Measurements from ENCODE around the gene LRRC75A.
A peak's percentile ranks its signal among the peaks of the same experiment; 100 is the strongest.
"Not testable (repeated sequence)": the region's sequence is repeated elsewhere in the genome, so short reads cannot be mapped to it uniquely, and the experiment has no call there.

Gene LRRC75A

DNA sequence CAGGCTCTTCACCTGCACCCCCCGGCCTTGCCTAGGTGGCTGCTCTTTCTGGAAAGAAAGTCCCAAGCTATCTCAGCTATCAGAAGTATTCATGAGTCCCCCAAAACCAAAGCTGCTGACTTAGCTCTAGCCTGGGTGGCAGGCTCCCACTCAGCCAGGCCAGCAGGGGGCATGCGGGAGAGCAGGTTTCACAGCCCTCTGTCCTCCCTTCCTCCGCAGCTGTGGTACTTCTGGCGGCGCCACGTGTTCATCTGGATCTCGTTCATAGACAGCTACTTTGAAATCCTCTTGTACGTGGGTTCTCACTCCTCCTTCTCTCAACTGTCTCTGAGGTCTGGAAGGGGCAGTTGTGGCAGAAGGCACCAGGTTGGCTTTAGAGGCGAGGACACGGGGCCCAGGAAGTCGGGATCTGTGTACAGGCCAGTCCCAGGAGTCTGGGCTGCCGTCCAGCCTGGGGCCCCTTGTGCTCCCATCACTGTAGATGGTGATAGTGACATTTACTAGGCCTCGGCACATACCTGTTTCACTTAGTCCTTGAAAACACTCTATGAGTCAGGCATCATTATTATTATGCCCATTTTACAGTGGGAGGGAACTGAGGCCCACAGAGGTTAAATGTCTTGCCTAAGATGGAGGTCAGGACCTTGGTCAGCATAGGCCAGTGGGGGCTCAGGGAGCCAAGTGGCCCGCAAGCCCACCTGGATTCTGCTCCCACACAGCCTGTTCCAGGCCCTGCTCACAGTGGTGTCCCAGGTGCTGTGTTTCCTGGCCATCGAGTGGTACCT, 63.7 kb downstream of the LRRC75A start:
- no peak for DNase-seq

DNA sequence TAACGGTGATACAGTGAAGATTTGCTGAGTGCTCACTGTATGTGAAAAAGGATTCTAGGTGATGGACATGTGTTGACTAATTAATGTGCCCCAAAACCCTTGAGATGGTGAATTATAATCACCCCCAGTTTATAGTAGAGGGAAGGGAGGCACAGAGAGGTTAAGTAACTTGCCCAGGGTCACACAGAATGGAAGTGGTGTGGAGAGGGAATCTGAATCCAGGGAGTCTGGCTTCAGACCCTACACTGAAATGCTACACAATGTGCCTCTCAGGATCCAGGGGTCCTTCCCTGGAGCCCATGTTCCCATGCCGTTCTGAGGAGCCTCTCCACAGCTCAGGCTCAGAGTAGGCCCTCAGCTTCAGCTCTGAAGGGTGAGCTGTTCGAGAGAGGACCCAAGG, 65.0 kb downstream of the LRRC75A start:
- DNase-seq: no peak

DNA sequence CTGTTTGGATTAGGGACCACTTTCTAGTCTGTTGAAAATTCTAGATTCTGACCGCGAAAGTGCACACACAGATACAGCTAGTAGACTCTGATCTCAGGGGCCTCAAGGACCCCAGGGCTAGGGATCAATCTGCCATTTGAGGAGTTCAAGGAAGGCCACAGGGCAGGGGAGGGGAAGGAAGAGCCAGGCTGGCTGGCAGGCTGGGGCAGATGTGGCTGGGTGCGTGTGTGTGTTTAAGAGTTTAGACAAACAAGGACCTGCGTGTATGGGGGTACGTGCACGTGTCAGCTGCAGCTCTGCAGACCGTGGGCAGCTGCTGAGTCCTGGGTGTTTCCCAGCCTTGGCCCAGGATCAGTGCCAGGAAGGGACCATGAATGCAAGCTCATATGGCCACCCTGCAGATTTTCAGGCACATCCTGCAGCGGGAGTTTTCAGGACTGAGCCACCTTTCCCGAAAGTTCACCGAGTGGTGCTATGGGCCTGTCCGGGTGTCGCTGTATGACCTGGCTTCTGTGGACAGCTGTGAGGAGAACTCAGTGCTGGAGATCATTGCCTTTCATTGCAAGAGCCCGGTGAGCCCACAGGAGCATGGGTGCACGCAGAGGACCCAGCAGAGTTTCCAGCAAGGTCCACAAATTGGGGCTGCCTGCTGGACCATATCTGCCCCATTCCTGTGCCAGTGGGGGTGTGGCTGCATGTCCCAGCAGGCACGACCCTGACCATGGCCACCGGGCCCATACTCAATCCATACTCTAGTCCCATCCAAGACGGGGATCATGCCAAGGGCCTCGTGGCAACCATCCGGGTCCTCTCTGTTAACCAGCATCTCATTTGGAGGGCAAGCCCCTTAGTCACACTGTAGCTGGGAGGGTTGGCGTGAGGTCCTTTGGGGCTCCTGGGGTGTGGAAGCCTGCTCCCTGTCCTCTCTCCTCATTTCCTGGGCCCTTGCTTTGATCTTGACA, 66.0 kb downstream of the LRRC75A start:
- no peak for DNase-seq

DNA sequence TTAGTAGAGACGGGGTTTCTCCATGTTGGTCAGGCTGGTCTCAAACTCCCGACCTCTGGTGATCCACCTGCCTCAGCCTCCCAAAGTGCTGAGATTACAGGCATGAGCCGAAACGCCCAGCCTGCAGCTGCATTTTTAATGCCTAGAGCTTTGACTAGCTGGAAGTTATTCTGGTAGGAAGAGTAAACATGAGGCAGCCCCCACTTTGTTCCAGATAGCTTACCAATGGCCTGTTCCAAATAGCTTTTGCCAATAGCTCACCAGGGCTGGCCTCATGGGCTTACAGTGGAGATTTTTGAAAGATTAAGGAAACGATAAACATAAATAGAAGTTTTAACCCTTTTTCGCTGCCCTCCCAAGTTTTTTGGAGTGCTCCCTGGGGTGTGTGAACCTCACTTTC, 66.8 kb downstream of the LRRC75A start:
- DNase-seq: no peak

DNA sequence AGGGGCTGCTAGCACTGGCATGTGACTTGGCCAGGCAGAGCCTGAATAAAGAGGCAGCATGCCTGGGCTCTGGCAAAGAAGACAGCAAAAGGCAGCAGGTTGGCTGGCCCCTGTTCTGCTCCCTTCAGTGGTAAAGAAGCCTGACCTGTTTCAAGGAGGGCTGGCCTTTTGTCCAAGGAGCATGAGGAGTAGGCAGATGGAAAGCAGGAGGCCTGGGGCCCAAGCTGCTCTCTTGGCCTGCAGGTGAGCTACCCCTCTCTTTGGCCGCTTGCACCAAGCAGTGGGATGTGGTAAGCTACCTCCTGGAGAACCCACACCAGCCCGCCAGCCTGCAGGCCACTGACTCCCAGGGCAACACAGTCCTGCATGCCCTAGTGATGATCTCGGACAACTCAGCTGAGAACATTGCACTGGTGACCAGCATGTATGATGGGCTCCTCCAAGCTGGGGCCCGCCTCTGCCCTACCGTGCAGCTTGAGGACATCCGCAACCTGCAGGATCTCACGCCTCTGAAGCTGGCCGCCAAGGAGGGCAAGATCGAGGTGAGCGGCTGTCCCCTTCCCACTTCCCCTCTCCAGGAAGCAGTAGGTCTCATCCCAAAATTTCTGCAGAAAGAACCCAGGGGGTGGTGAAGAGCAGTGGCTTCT, 68.6 kb downstream of the LRRC75A start:
- no peak for DNase-seq

DNA sequence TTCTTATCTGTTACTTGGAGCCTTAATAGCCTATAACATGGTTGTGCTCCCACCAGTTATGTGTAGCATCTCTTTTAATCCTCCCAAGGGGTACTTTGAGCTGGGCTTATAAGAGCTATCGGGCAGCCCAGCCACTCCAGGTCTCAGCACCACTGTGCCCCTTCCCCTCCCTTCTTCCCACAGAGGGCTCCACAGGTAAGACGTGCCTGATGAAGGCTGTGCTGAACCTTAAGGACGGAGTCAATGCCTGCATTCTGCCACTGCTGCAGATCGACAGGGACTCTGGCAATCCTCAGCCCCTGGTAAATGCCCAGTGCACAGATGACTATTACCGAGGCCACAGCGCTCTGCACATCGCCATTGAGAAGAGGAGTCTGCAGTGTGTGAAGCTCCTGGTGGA, 69.6 kb downstream of the LRRC75A start:
- no peak for DNase-seq

GRCh38 chr17:16419929-16420271, 72.1 kb downstream of the LRRC75A start:
- DNase-seq: no peak

GRCh38 chr17:16419074-16419928, 72.7 kb downstream of the LRRC75A start:
- DNase-seq: no peak

DNA sequence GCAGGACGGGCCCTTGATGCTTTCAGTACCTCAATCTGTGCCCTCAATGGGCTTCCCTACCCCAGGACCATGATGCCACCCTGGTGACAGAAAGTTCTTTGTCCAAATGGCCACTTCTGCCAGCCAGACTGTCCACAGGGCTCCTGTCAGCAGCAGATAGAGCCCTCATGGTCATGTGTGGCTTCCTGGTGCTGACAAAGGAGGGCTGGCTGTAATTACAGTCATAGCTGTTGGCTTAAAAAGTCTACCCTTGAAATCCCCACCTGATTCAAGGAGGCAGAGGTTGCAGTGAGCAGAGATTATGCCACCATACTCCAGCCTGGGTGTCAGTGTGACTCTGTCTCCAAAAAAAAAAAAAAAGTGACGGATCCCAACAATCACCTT, 73.3 kb downstream of the LRRC75A start:
- DNase-seq: no peak

DNA sequence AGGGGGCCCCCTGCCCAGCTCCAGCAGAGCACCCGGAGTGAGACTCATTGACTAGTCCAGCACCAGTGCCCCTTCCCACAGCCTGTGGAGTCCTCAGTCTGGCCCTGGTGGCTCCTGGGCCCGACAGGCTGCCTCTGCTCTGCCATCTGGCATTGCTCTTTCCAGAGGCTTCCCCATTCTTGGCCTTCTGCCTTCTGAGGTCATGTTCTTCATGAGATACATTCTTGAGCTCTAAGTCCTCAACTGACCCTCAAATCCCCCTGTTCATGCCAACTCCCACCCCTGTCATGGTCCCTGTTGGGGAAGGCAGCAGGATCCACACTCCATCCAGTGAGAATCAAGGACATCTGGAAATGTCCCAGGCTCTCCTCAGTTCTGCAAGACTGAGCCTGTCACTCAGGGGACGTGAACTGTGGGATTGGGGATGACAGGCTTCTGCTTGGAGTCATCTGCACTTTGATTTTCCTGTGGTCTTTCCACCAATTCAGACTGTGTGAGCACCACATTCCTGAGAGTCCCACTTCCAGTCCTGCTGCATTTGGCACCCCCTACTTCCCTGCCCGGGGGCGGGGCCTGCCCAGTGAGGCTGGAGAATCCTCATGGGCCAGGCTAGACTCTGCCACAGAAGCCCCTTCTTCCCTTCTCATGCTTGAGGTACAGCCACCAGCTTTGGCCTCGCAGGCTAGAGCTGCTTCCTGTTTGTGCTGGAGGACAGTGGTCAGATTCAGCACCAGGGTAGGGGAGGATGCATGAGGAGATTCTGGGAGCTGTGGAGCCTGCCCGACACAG, 73.9 kb downstream of the LRRC75A start:
- DNase-seq: no peak

DNA sequence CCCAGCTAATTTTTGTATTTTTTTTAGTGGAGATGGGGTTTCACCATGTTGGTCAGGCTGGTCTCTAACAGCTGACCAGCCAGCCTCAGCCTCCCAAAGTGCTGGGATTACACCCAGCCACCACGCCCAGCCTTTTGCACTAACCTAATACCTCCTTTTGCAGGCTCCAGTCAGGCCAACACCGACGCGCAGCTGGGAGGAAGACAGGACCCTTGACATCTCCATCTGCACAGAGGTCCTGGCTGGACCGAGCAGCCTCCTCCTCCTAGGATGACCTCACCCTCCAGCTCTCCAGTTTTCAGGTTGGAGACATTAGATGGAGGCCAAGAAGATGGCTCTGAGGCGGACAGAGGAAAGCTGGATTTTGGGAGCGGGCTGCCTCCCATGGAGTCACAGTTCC, 74.6 kb downstream of the LRRC75A start:
- DNase-seq: no peak

DNA sequence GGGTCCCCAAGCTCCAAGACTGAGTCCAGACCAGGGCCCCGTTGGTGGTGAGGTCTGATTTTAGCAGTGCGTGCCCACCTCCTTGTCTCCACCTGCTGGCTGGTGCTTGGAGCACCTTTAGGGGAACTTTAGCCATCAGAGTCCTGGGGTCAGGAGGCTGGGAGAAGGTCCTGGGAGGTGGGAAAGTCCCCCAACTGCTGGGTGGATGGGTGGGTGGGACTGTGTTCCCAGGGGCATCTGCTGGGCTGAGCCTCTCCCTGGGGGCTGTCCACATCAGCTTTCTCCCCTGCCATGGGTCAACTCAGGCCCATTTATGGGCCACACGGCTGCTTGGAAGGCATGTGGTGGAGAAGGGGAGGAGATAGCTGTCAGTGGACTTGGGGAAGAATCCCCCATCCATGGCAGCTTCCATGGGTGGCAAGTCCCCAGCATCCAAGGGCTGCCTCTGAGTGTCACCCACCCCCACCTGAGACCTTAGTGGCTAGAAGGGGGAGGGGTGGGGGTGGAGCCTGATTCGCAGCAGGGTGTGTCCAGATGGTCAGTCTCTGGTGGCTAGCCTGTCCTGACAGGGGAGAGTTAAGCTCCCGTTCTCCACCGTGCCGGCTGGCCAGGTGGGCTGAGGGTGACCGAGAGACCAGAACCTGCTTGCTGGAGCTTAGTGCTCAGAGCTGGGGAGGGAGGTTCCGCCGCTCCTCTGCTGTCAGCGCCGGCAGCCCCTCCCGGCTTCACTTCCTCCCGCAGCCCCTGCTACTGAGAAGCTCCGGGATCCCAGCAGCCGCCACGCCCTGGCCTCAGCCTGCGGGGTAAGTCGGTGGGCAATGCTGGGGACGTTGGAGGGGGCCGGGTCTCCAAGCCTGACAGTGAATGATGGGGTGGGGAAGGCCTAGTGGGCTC, 76.7 kb downstream of the LRRC75A start, which contains the start of gene TRPV2:
Gene TRPV2 (plus strand): TSS at position 541 of the 894 bp plus-strand sequence. CDS start 2,098 bp downstream, outside the sequence.
- DNase-seq: no peak

DNA sequence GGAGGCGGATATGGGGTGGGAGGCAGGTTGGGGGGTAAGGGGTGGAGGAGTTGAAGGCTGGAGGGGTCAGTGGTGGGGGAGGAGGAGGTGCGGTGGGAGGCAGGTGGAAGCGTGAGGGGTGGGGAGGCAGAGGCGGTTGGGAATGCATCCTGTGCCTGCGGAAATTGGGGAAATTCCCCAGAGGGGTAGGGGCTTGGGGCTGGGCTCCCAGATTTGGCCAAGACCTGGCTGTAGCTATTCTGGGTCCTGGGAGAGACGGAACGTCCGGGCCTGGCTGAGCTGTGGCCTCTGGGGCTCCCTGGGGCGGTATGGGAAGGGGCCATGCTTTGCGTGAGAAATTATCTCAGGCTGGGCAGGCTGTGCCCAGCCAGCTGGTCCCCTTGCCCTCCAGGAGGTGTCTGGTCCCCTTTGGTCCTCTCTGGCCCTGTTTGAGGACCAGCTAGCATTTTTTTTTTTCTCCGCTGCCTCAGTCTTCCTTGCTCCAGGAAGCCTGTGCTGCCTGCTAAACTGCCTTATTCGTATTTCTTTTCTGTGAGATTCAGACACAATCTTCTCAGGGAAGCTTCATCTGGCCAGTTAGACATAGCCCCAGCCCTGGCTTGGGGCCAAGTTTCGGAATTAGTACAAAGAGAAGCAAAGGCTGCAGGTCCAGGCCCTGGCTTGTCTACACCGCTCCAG, 83.9 kb downstream of the LRRC75A start:
- DNase-seq: peak; percentile 3

GRCh38 chr17:16406742-16407674, 85.0 kb downstream of the LRRC75A start:
- DNase-seq: peak; percentile 19

DNA sequence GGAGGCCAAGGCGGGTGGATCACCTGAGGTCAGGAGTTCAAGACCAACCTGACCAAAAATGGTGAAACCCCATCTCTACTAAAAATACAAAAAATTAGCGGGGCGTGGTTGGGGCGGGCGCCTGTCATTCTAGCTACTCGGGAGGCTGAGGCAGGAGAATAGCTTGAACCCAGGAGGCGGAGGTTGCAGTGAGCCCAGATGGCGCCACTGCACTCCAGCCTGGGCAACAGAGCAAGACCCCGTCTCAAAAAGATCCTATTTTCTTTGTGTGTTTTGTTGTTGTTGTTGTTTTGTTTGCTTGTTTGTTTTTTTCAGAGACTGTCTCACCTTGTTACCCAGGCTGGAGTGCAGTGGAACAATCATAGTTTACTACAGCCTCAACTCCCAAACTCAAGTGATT, 88.1 kb downstream of the LRRC75A start:
- DNase-seq: not testable (repeated sequence)

DNA sequence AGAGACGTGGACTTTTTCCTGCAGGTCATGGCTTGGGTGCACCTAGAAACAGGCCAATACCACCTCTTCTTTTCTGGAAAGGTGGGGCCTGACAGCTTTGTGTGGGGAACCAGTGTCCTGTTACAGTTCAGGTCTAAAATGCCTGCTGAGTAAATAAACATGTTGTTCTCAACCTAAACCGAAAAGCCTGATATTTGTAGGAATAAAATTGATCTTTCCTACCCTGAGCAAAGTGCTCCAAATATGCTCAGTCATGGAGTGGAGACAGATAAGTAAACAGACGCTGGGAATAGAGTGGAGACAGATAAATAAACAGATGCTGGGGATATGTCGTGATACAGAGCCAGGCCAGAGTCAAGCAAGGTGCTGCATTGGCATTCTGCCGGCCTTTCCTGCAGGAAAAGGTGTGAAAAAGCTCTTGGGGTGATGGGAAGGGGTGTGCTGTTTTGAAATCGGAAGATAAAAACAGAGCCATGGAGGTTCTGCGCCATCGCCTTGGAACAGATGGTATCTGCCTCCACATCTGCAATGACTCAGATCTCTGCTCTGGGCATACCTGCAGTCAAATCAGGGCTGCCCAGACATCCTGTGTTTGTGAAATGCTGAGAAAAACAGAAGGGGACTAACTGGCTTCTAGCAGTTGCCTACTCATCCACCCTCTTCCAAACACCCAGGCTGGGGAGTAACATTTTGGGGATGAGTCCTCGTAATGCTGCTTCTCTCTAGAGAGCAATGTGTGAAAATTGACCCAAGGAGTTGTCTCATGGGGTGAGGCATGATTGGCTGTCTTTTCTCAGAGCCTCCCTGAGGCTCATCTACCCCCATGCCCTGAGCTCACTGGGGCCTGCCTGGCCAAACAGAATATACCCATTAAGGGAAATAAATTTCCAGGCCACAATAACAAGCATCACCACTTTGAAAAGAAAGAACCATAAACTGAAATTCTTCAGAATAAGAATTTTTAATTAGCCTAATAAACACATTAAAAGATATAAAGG, 93.4 kb downstream of the LRRC75A start:
- DNase-seq: no peak

GRCh38 chr17:16396693-16397092, 95.3 kb downstream of the LRRC75A start:
- not testable (repeated sequence) for DNase-seq
